ENCODE measurements around the gene RAB9B.
A peak's percentile ranks its signal among the peaks of the same experiment; 100 is the strongest.
"Not testable (repeated sequence)": the region's sequence is repeated elsewhere in the genome, so short reads cannot be mapped to it uniquely, and the experiment has no call there.

Gene RAB9B

GRCh38 chrX:103825881-103826280 lies 6.2 kb downstream of the RAB9B start:
- Mint-ChIP-seq H3K9me3 (no peaks in the 10 kb centered on the region), H3K27me3 (no peaks in the 10 kb centered on the region), H3K27ac (no peak overlapping the region), H3K4me1 (peaks cover 10% of the 10 kb centered on the region), H3K4me3 (no peak overlapping the region)
- DNase-seq: no peak
- no peak for ATAC-seq

GRCh38 chrX:103823591-103823990 lies 8.5 kb downstream of the RAB9B start:
- no peak for ATAC-seq
- no peak for DNase-seq
- Mint-ChIP-seq H3K9me3 (no peaks in the 10 kb centered on the region), H3K4me3 (no peak overlapping the region), H3K27ac (no peak overlapping the region), H3K27me3 (no peaks in the 10 kb centered on the region), H3K4me1 (peaks cover 10% of the 10 kb centered on the region)

GRCh38 chrX:103820802-103821201 lies 11.3 kb downstream of the RAB9B start:
- H3K27ac Mint-ChIP-seq, DNase-seq, ATAC-seq, H3K9me3 Mint-ChIP-seq, H3K4me3 Mint-ChIP-seq, H3K27me3 Mint-ChIP-seq, H3K4me1 Mint-ChIP-seq: not testable (repeated sequence)

GRCh38 chrX:103818842-103819619 lies 13.0 kb downstream of the RAB9B start:
- no peak for DNase-seq

GRCh38 chrX:103817502-103817901 lies 14.6 kb downstream of the RAB9B start:
- DNase-seq (peak in 1 of 2 donors; percentile 19), ATAC-seq (peak; percentile 57)

More at GRCh38 chrX:103818842-103819619, 13.0 kb downstream of the RAB9B start:
- peaks cover 22% of the 10 kb centered on the region for H3K27me3 Mint-ChIP-seq
- no peak overlapping the region for H3K4me3 Mint-ChIP-seq
- no peaks in the 10 kb centered on the region for H3K9me3 Mint-ChIP-seq
- ATAC-seq: no peak
- H3K4me1 Mint-ChIP-seq: no peaks in the 10 kb centered on the region
- no peak overlapping the region for H3K27ac Mint-ChIP-seq

GRCh38 chrX:103817101-103817500 lies 15.0 kb downstream of the RAB9B start:
- H3K4me1 Mint-ChIP-seq, H3K27ac Mint-ChIP-seq, H3K4me3 Mint-ChIP-seq, H3K9me3 Mint-ChIP-seq, ATAC-seq, DNase-seq: not testable (repeated sequence)
- H3K27me3 Mint-ChIP-seq: peaks cover 26% of the 10 kb centered on the region

More at GRCh38 chrX:103817502-103817901, 14.6 kb downstream of the RAB9B start:
- Mint-ChIP-seq H3K9me3 (no peaks in the 10 kb centered on the region), H3K4me1 (no peaks in the 10 kb centered on the region), H3K27ac (no peak overlapping the region), H3K4me3 (no peak overlapping the region), H3K27me3 (peaks cover 26% of the 10 kb centered on the region)

GRCh38 chrX:103811858-103812257 lies 20.2 kb downstream of the RAB9B start:
- DNase-seq: no peak
- Mint-ChIP-seq H3K27ac (no peak overlapping the region), H3K4me3 (no peak overlapping the region), H3K9me3 (no peaks in the 10 kb centered on the region), H3K4me1 (peaks cover 9% of the 10 kb centered on the region), H3K27me3 (peaks cover 34% of the 10 kb centered on the region)
- ATAC-seq: no peak

GRCh38 chrX:103806862-103807474 lies 25.1 kb downstream of the RAB9B start:
- ATAC-seq (peak; percentile 67), DNase-seq (no peak)
- no peak overlapping the region for H3K4me3 Mint-ChIP-seq
- peaks cover 13% of the 10 kb centered on the region for H3K4me1 Mint-ChIP-seq
- H3K9me3 Mint-ChIP-seq: no peaks in the 10 kb centered on the region
- H3K27ac Mint-ChIP-seq: no peak overlapping the region
- H3K27me3 Mint-ChIP-seq: peaks cover 8% of the 10 kb centered on the region

GRCh38 chrX:103805860-103806259 lies 26.2 kb downstream of the RAB9B start:
- Mint-ChIP-seq H3K27ac (no peak overlapping the region), H3K4me1 (peaks cover 18% of the 10 kb centered on the region), H3K27me3 (peaks cover 6% of the 10 kb centered on the region), H3K9me3 (no peaks in the 10 kb centered on the region), H3K4me3 (no peak overlapping the region)
- ATAC-seq: no peak
- DNase-seq: no peak

- DNase-seq (no peak), ATAC-seq (peak; percentile 80)
- H3K27me3 Mint-ChIP-seq: no peaks in the 10 kb centered on the region
- no peak overlapping the region for H3K4me3 Mint-ChIP-seq
- H3K27ac Mint-ChIP-seq: no peak overlapping the region
- H3K4me1 Mint-ChIP-seq: peaks cover 16% of the 10 kb centered on the region
- no peaks in the 10 kb centered on the region for H3K9me3 Mint-ChIP-seq
These were observed 31.7 kb downstream of the RAB9B start for GRCh38 chrX:103800318-103800717.

GRCh38 chrX:103797691-103798090 lies 34.4 kb downstream of the RAB9B start:
- DNase-seq: no peak
- Mint-ChIP-seq H3K9me3 (no peaks in the 10 kb centered on the region), H3K4me3 (no peak overlapping the region), H3K27ac (no peak overlapping the region), H3K4me1 (peaks cover 16% of the 10 kb centered on the region), H3K27me3 (no peaks in the 10 kb centered on the region)
- ATAC-seq: no peak

- H3K27me3 Mint-ChIP-seq: no peaks in the 10 kb centered on the region
- H3K27ac Mint-ChIP-seq: no peak overlapping the region
- no peaks in the 10 kb centered on the region for H3K9me3 Mint-ChIP-seq
- no peak overlapping the region for H3K4me3 Mint-ChIP-seq
- ATAC-seq (no peak), DNase-seq (no peak)
- no peaks in the 10 kb centered on the region for H3K4me1 Mint-ChIP-seq
These were observed 37.9 kb downstream of the RAB9B start for GRCh38 chrX:103794119-103794518.

- no peak for DNase-seq
- Mint-ChIP-seq H3K9me3 (no peaks in the 10 kb centered on the region), H3K27ac (no peak overlapping the region), H3K27me3 (no peaks in the 10 kb centered on the region), H3K4me3 (no peak overlapping the region), H3K4me1 (no peaks in the 10 kb centered on the region)
- no peak for ATAC-seq
These were observed 38.5 kb downstream of the RAB9B start for GRCh38 chrX:103793545-103793940.

- Mint-ChIP-seq H3K9me3 (no peaks in the 10 kb centered on the region), H3K4me1 (no peaks in the 10 kb centered on the region)
- no peak for DNase-seq
These were observed 39.0 kb downstream of the RAB9B start for GRCh38 chrX:103792916-103793544.

GRCh38 chrX:103791826-103792485 lies 40.1 kb downstream of the RAB9B start:
- no peaks in the 10 kb centered on the region for H3K9me3 Mint-ChIP-seq
- no peaks in the 10 kb centered on the region for H3K27me3 Mint-ChIP-seq
- no peak overlapping the region for H3K4me3 Mint-ChIP-seq
- ATAC-seq (no peak), DNase-seq (no peak)
- H3K27ac Mint-ChIP-seq: no peak overlapping the region
- no peaks in the 10 kb centered on the region for H3K4me1 Mint-ChIP-seq

More at GRCh38 chrX:103792916-103793544, 39.0 kb downstream of the RAB9B start:
- no peaks in the 10 kb centered on the region for H3K27me3 Mint-ChIP-seq
- H3K4me3 Mint-ChIP-seq: no peak overlapping the region
- ATAC-seq: no peak
- no peak overlapping the region for H3K27ac Mint-ChIP-seq

GRCh38 chrX:103791228-103791627 lies 40.8 kb downstream of the RAB9B start:
- DNase-seq: no peak
- no peaks in the 10 kb centered on the region for H3K9me3 Mint-ChIP-seq
- H3K4me1 Mint-ChIP-seq: no peaks in the 10 kb centered on the region
- H3K27ac Mint-ChIP-seq: no peak overlapping the region
- ATAC-seq: no peak
- H3K27me3 Mint-ChIP-seq: no peaks in the 10 kb centered on the region
- no peak overlapping the region for H3K4me3 Mint-ChIP-seq

All from stimulated activated naive CD8-positive, alpha-beta T cell treated with anti-CD3 and anti-CD28 coated beads, Interleukin-15, amount 100 ng/mL, for 72 hours (primary cell).